Right cardiac atrium (tissue), 5 donors: ENCODE measurements around the gene RASGRP2. TPM values are rescaled to one million over a fixed set of nuclear protein-coding genes. Genes with fewer than 3 reads are reported as not detected.

Experiments used
- ATAC-seq, 2 donors: fragments of 200-7000 bp; cut with Tn5 transposase; one replicate each; pipeline versions ENCODE4 v1.8.0 to v1.9.1; 2020; ENCODE audit warnings: moderate library complexity in 2 of 2, mild to moderate bottlenecking in 1 of 2
- DNase-seq, 3 donors: peaks; one replicate each; pipeline ENCODE4 v3.0.0-alpha.2; 2020
- H3K27ac ChIP-seq: one replicate; pipeline ENCODE4 v1.5.1; 2013; ENCODE audit warnings: mild to moderate bottlenecking, low read length, control low read depth, moderate library complexity
- H3K27me3 ChIP-seq: one replicate; pipeline ENCODE4 v1.6.1; 2013; ENCODE audit not compliant: control insufficient read depth, insufficient read depth
- H3K4me1 ChIP-seq: one replicate; pipeline ENCODE4 v1.6.1; 2013; ENCODE audit warnings: low read length; ENCODE audit not compliant: control insufficient read depth, insufficient read depth
- H3K4me3 ChIP-seq: one replicate; pipeline ENCODE4 v1.5.1; 2013; ENCODE audit warnings: low read length, control low read depth
- H3K9me3 ChIP-seq: one replicate; pipeline ENCODE4 v1.6.1; 2013; ENCODE audit warnings: low read length; ENCODE audit not compliant: control insufficient read depth
- WGBS: extraction: QIAGEN DNeasy Blood & Tissue Kit; methylation state at CpG from one replicate; pipeline ENCODE4 v1.1.7; 2013; 5-methylcytosine and 5-hydroxymethylcytosine counted together
- intact Hi-C, 4 donors: fragments of 100-400 bp; cut with DNase I; formaldehyde crosslinking; loops; one replicate each; pipeline versions ENCODE4 v1.11.0 to v1.14.0; 2022 to 2023
- polyA plus RNA-seq: library from polyadenylated mRNA; stranded (reverse); fragments of 200-250 nt; gene quantifications from one replicate; pipeline ENCODE4 v1.2.3, GENCODE V29; 2013
- total RNA-seq, 4 donors: library from RNA; stranded (reverse); fragmentation: NEBNext Ultra II Directional; extraction: Animal tissue kit (Norgen Biotek cat#: 25700); gene quantifications; one replicate each; pipeline ENCODE4 v1.2.1, GENCODE V29; 2021
- donor health status: healthy with polysubstance abuse.
- donor health status: DM: no; HTN: yes; CAD: no.
- donor health status: DM: no; HTN: no; CAD: no.
- donor health status: DM: no; HTN: yes; CAD: no; lungs with severe emphysema.
- donor health status: DM: yes; HTN: yes; CAD: no.

RASGRP2 gene
- total and polyA plus RNA-seq, 5 donors, result 25.5 to 69.6 (median 35.2) TPM

DNA sequence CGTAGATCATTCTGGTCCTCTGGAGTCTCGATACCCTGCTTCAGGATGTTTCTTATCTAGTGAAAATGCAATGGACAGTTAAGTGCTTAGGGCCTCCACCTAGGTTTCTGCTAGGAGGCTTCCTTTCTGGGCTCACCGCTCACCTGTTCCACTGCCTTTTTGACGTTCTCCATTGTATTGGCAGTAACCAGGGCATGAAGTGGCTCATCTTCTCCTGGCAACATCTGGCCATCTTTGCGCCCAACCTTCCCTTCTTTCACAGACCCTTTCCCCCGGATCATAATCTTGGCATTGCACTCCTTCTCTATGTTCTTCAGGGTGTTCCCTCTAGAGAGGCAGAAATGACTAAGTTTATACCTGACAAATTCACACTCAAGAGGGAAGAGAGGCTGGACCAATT, 25.3 kb upstream of the RASGRP2 start:
- intact Hi-C loops, result no loop called here
- peak in 1 of 3 donors; percentile 4 for DNase-seq
- no peaks in the 10 kb centered on the region for H3K27me3 ChIP-seq
- H3K9me3 ChIP-seq, result no peaks in the 10 kb centered on the region
- whole genome bisulfite sequencing, result 88% methylated on average over 6 of the region's 6 CpGs
- H3K4me1 ChIP-seq, result no peaks in the 10 kb centered on the region
- H3K4me3 ChIP-seq, result no peak overlapping the region
- no peak overlapping the region for H3K27ac ChIP-seq
- no peak for ATAC-seq

GRCh38 chr11:64768300-64768694, 24.4 kb upstream of the RASGRP2 start:
- intact Hi-C loops, result no loop called here
- peak in 1 of 3 donors; percentile 9 for DNase-seq
- WGBS, result 87% methylated on average over 6 of the region's 6 CpGs
- Histone ChIP-seq H3K4me1 (peaks cover 6% of the 10 kb centered on the region), H3K27ac (no peak overlapping the region), H3K9me3 (no peaks in the 10 kb centered on the region), H3K4me3 (no peak overlapping the region), H3K27me3 (no peaks in the 10 kb centered on the region)
- no peak for ATAC-seq

DNA sequence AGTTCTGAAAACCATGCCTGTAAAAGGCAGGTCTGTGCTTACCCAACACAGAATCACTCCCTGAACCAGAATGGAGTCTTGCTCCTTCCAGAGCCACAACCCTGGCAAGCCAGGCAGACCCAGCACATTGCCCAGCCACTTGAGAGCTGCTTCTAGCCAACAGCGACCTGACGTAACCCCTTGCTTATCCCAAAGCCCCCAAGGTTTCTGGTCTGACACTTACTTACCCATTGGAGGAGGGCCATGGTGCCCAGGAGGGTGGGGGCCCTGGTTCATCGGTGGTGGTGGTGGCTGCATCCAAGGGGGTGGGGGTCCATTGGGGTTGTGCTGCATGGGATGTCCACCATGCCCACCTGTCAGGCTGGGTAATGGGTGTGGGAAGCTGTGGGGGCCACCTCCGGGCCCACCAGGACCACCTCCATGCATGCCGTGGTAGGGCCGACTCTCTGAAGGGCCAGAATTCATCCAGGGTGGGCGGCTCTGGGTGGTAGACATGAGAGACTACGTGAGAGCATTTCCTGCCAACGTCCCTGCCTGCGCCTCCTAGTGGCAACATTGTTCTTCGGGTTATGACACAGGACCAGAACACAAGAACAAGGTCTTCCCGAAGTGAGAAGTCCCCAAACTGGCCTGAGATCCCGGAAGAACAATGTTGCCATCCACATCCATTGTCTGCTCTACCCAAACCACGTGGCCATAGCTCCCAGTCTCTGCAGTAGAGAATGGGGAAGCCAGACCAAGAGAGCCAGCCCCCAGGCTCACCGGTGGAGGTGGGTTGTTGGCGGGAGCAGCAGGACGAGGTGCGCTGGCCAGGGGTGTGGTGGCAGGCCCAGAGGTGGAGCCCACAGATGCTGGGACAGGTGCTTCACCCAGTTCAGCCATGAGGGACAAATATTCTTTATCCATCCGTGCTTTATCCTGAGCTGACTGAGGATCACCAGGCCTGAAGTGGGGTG, 23.7 kb upstream of the RASGRP2 start:
- Histone ChIP-seq H3K27me3 (no peaks in the 10 kb centered on the region), H3K27ac (peak overlapping the region; percentile 3), H3K9me3 (no peaks in the 10 kb centered on the region), H3K4me1 (peaks cover 8% of the 10 kb centered on the region), H3K4me3 (no peak overlapping the region)
- ATAC-seq, result peak in 1 of 2 donors; percentile 9
- intact Hi-C loops, result no loop called here
- WGBS, result 50% methylated on average over 19 of the region's 19 CpGs
- peak; percentile 73 to 87 (median 83) for DNase-seq

DNA sequence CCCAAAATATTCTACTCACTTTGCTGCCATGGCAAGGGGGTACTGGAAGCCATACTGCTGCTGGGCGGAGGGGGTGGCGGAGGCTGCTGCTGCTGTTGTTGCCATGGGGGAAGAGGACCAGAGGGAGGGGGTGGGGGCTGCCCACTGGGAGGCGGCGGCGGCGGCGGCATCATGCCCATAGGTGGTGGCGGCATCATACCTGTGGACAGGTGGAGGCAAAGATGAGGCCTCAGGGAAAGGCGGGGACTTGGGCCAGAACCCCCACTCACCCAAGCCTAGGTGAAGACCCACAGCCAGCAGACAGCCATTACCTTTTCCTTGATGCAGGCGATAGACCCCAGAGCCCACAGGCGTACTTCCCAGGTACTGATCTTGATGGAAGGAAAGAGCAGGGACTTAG, 22.9 kb upstream of the RASGRP2 start:
- Histone ChIP-seq H3K9me3 (no peaks in the 10 kb centered on the region), H3K27me3 (no peaks in the 10 kb centered on the region), H3K4me3 (no peak overlapping the region), H3K4me1 (peaks cover 8% of the 10 kb centered on the region), H3K27ac (no peak overlapping the region)
- ATAC-seq (no peak), DNase-seq (peak; percentile 17 to 58 (median 45))
- WGBS, result 95% methylated on average over 11 of the region's 11 CpGs
- intact Hi-C loops, result no loop called here

GRCh38 chr11:64765851-64766665, 22.1 kb upstream of the RASGRP2 start:
- H3K4me1 ChIP-seq, result peaks cover 8% of the 10 kb centered on the region
- no peak overlapping the region for H3K4me3 ChIP-seq
- WGBS, result 87% methylated on average over 42 of the region's 42 CpGs
- no peak overlapping the region for H3K27ac ChIP-seq
- H3K9me3 ChIP-seq, result no peaks in the 10 kb centered on the region
- H3K27me3 ChIP-seq, result no peaks in the 10 kb centered on the region
- DNase-seq, result peak; percentile 21 to 69 (median 55)
- intact Hi-C loops, result no loop called here
- ATAC-seq, result no peak

- Histone ChIP-seq H3K27ac (no peak overlapping the region), H3K4me3 (no peak overlapping the region), H3K27me3 (no peaks in the 10 kb centered on the region), H3K4me1 (peaks cover 11% of the 10 kb centered on the region), H3K9me3 (no peaks in the 10 kb centered on the region)
- ATAC-seq, result no peak
- intact Hi-C loops, result no loop called here
- WGBS, result 84% methylated on average over 30 of the region's 30 CpGs
- peak; percentile 19 to 64 (median 57) for DNase-seq
Observed at GRCh38 chr11:64765291-64765850, 21.4 kb upstream of the RASGRP2 start.

DNA sequence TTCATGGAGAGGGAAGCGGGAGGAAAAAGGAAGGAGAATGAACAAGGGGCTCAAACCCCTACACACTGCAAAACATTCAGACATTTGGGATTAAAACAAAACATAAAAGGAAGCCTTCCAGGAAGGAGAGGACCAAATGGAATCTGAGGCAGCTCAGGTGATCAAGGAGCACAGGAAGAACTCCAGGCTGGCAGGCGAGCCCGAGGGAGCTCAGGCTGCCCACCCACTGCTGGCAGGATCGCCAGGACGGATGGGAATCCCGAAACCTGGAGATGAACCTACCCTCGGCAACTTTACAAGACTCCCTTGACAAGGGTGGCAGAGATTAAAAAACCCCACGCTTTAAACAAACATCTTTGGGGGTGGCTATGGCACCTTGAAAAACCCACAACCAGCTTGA, 20.8 kb upstream of the RASGRP2 start:
- no peaks in the 10 kb centered on the region for H3K9me3 ChIP-seq
- DNase-seq (peak in 1 of 3 donors; percentile 38), ATAC-seq (no peak)
- intact Hi-C loops, result no loop called here
- no peak overlapping the region for H3K4me3 ChIP-seq
- 84% methylated on average over 8 of the region's 8 CpGs for WGBS
- peaks cover 16% of the 10 kb centered on the region for H3K4me1 ChIP-seq
- H3K27ac ChIP-seq, result no peak overlapping the region
- no peaks in the 10 kb centered on the region for H3K27me3 ChIP-seq

DNA sequence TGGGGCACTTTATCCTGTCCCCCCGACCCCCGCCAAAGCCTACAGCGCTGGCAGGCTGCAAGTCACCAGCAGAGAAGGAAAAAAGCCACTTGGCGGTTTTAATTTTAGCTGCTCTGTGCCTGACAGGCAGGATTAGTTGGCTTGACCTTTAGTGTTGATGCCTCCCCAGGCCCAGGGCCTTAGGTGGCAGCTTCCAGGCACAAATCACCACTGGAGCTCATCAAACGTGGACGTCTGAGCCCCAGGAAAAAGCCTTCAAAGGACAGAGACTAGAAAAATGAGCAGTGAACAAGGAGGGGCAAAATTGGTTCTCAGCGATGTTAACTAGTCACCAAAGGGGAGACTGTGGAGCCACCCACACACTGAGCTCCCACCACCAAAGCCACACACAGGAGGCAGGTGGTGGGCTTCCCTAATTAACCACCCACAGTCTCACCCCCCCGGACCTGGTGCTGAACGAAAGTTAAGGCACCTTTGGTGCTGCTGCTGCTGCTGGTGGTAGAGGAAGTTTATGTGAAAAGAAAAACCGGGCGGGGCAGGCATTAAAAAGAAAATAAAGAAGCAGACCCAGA, 20.2 kb upstream of the RASGRP2 start:
- Histone ChIP-seq H3K27me3 (no peaks in the 10 kb centered on the region), H3K4me1 (peaks cover 16% of the 10 kb centered on the region), H3K9me3 (no peaks in the 10 kb centered on the region), H3K4me3 (no peak overlapping the region), H3K27ac (peak overlapping the region; percentile 74)
- ATAC-seq (no peak), DNase-seq (peak in 1 of 3 donors; percentile 33)
- WGBS, result 51% methylated on average over 11 of the region's 11 CpGs
- intact Hi-C loops, result no loop called here

DNA sequence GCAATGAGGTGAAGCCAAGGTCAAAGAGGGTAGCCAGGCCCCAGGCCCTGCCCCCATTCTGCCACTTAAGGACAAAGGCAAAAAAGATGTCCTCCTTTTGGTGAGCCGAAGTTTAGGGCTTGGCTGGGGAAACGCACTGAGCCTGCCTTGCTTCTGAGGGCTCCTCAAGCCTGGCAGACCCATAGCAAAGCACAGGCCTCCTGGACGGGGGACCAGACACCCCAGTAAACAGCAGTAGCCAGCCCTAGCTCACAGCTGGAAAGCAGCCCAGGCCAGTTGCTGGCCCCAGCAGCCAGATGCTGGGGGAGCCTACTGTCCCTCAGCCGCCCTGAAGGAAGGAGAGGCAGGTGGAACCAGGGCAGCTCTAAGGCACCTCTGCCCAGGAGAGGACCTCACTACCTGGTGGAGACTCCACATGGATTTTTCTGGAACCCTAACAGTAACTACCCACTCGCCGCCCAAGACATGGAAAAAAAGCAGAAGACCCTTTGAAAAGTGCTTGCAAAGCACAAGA, 19.6 kb upstream of the RASGRP2 start:
- DNase-seq (peak; percentile 27 to 71 (median 59)), ATAC-seq (no peak)
- H3K27me3 ChIP-seq, result no peaks in the 10 kb centered on the region
- H3K9me3 ChIP-seq, result no peaks in the 10 kb centered on the region
- intact Hi-C loops, result no loop called here
- peak overlapping the region; percentile 74 for H3K27ac ChIP-seq
- WGBS, result 43% methylated on average over 6 of the region's 6 CpGs
- no peak overlapping the region for H3K4me3 ChIP-seq
- H3K4me1 ChIP-seq, result peaks cover 16% of the 10 kb centered on the region

GRCh38 chr11:64762674-64763525, 19.0 kb upstream of the RASGRP2 start:
- peak; percentile 43 to 52 (median 52) for DNase-seq
- Histone ChIP-seq H3K27ac (peak overlapping the region; percentile 74), H3K4me1 (peaks cover 16% of the 10 kb centered on the region), H3K27me3 (no peaks in the 10 kb centered on the region), H3K9me3 (no peaks in the 10 kb centered on the region), H3K4me3 (no peak overlapping the region)
- intact Hi-C loops, result no loop called here
- ATAC-seq, result peak in 1 of 2 donors; percentile 2
- WGBS, result 48% methylated on average over 13 of the region's 13 CpGs
